H1 (cell line): ENCODE results near the gene COASY. TPM values are rescaled to one million over a fixed set of nuclear protein-coding genes. Genes with fewer than 3 reads are reported as not detected.

ENCODE experiments used
- JUN ChIP-seq: IDR thresholded peaks from 2 replicates; pipeline ENCODE4 v1.6.1; 2011; ENCODE audit warnings: low read depth, mild to moderate bottlenecking, improper control_type of control experiment, low read length
- SIRT6 ChIP-seq: IDR thresholded peaks from one replicate; pipeline ENCODE4 v1.7.1; 2012; ENCODE audit warnings: low read length, inconsistent platforms
- SP1 ChIP-seq: IDR thresholded peaks from 2 replicates; pipeline ENCODE4 v1.6.1; 2011; ENCODE audit warnings: low read depth, low read length
- SP4 ChIP-seq: IDR thresholded peaks from 2 replicates; pipeline ENCODE4 v1.6.1; 2012; ENCODE audit warnings: low read length, inconsistent platforms
- USF2 ChIP-seq: IDR thresholded peaks from 2 replicates; pipeline ENCODE4 v1.6.1; 2011; ENCODE audit warnings: low read length, improper control_type of control experiment
- polyA plus RNA-seq, 7 experiments: library from polyadenylated mRNA; depleted of rRNA in 3 of 7; stranded (reverse) in 5 of 7; unstranded in 2 of 7; fragments of >200 nt in 5 of 7; fragments of 200-250 nt in 2 of 7; gene quantifications; 1 replicate in 5 of 7; 2 replicates in 1 of 7; 4 replicates in 1 of 7; pipeline versions ENCODE4 v1.2.1 to v1.2.3, GENCODE V29; 2011 to 2013; ENCODE audit warnings: missing spikeins in 2 of 7, mixed read lengths in 2 of 7
- total RNA-seq: library from RNA; stranded (reverse); fragmentation: NEBNext Ultra II Directional; extraction: Animal tissue kit (Norgen Biotek cat#: 25700); gene quantifications from 2 replicates; pipeline ENCODE4 v1.2.1, GENCODE V29; 2021

The COASY gene
- total and polyA plus RNA-seq, 2 of the 8 experiments (the other 6 are each of a cell fraction or from before 2014, with no cell fraction given): 64.5 to 100 TPM

- TF ChIP-seq USF2: no peak
- TF ChIP-seq SP1: no peak
- no peak for TF ChIP-seq SP4
- no peak for TF ChIP-seq JUN
- no peak for TF ChIP-seq SIRT6
Measured at GRCh38 chr17:42612013-42612412, 50.1 kb downstream of the COASY start (continued).
